ENCODE results near the gene SIPA1L3.
"Not testable (repeated sequence)": the region's sequence is repeated elsewhere in the genome, so short reads cannot be mapped to it uniquely, and the experiment has no call there.

Gene SIPA1L3

DNA sequence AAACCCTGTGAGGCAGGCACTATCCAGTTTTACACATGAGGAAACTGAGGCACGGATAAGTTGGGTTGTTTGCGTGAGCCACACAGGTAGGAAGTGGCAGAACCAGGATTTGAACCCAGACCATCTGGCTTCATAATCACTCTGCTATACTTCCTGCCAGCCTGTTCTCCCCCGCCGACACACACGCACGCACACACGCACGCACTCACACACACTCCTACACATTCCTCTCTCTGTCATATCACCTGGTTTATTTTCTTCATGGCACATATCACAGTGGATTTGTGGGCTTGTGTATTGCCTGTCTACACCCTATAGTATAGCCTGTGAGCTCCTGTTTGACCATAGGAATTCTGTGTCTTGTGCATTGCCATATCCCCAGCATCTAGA, 140.0 kb downstream of the SIPA1L3 start:
- DNase-seq: no peak

DNA sequence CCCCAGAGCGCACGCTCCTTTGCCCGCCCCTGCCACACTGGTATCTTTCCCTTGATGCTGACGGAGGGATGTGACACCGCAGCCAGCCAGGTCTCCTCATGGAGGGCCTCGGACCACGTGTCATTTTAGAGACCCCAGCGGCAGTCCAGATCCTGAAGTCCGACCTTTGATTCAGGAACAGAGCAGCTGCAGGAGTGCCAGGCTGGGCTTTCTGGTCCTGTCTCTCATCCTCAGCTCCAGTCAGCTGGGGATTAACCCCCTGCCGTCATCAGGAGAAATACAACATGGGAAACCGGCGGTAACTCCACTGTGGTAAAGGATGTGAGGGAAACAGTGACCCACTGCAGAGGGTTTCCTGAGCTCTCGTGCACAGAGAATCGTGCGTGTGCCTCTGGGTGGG, 140.6 kb downstream of the SIPA1L3 start:
- no peak for DNase-seq

DNA sequence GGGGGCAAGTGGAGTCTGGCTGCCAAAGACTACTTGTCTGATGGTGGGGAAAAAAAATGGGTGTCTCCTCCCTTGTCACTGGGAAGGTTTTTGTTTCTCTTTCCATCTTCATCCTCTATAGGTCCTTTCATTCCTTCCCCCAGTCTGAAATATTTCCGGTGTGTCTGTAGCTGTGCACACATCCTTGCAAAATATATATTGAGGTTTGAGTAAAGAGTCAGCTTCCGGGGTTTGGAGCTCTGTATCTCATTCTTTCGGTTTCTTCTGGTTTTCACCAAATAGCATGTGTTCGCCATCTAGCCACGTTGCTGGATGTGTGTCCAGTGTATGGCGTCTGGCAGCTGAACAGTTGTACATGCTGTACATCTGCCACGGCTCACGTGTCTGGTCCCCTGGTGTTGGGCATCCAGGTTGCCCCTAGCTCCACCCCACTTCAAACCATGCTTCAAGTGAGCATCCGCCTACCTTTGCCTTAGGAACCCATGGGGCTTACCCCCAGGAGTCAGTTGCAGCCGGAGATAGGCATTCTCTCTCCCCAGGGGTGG, 142.2 kb downstream of the SIPA1L3 start:
- DNase-seq: no peak

DNA sequence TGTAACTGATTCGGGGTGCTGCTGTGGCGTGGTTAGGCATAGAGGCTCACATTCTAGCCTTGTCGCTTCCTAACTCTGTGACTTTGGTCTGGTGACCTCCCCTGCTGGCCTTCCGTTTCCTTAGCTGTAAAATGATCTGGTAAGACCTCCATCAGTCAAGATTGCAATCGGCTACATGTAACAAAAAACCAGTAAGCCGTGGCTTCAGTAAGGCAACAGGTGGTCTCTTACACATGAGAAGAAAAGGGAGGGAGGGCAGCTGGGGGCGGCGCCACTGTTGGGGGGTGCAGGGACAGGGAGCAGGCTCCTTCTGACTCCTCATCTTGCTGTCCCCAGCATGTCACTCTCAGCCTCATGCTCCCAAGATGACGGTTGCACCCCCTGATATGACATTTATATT, 148.0 kb downstream of the SIPA1L3 start:
- DNase-seq: no peak

DNA sequence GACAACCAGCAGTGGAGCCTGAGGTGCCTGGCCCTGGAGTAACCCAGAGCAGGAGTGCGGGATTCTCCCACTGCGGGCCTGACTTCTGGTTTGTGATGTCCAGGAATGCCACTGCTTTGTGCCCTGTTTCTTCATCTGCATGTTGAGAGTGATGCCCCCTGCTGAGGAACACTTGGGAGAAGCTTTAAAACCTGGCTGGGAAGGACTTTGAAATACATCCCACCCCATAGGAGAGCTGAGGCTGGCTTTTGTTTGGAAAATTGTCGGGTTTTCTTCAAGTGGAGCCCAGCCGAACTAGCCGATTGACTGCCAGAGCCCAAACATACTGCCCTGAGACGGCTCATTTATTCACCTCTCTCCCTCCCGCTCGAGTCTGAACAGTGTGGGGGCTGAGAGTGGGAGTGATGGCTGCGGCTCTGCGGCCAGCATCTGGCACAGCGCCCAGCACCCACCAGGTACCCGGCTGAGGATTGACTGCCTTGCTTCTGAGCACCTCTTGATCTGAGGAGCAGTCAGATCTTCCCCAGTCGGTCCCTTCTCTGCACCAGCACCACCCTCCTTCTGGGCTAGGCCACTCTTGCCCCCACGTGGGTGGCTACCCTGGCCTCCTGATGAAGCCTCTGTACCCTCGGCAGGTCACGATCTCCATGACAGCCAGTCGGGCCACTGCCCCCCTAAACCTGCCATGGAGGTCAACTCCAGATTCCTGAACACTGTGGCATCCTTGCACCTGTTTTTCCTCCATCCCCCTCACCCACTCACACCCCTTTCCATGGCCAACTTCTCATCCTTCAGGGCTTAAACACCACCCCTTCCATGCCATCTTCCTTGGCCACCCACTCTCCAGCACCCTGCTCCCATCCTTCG, 148.9 kb downstream of the SIPA1L3 start:
- no peak for DNase-seq

DNA sequence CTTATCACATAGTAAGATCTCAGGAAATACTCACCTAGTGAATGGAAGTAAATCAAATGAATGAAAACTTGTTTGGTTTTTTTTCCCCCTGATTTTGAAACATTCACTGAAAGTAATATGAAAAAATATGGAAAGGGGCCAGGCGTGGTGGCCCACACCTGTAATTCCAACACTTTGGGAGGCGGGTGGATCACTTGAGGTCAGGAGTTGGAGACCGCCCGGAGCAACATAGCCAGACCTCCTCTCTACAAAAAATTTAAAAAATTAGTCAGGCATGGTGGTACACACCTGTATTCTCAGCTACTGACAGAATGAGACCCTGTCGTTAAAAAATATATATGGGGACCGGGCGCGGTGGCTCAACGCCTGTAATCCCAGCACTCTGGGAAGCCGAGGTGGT, 149.6 kb downstream of the SIPA1L3 start:
- DNase-seq: no peak

DNA sequence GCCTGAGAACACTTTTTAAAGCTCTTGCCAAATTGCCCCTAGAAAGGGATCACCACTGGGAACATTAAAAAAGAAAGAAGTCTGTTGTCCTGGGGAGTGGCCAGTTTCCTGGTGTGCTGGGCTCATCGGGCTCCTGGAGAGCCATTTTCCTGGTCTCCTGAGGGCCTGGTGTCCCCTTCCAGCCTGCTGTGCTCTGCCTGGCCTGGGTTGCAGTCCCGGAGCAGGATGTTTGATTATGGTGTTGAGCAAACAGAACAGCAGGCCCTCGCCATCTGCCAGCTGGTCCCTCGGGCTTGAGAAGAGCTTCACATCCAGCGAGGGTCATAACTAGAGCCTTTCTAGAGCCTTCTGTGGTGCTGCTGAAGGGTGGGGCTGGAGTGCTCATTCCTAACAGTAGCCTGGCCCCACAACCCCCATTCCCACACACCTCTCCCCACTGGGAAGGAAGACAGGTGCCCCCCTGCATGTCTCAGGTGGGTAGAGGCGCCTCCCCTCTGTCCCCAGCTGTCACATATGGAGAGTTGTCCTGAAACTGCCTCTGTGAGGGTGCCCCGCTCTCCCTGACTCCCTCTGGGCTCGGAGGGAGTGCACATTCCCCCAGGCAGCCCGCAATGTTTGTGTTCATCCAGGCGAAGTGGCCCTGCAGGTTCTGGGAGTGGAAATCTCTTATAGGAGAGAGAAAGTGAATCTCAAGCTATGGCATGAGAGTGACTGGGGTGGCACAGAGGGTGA, 151.1 kb downstream of the SIPA1L3 start:
- DNase-seq: peak; percentile 60 to 85

DNA sequence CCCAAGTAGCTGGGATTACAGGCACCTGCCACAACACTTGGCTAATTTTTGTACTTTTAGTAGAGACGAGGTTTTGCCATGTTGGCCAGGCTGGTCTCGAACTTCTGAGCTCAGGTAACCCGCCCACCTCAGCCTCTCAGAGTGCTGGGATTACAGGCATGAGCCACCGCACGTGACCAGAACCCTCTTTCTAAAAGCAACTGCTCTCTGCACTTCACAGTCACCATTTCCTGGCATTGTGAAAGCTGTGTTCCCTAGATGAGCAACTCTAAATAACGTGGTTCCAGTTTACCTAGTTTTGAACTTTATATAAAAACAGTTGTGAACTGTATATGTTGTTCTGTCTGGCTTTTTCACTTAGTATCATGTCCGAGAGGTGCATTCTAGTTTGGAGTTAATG, 152.9 kb downstream of the SIPA1L3 start:
- no peak for DNase-seq

DNA sequence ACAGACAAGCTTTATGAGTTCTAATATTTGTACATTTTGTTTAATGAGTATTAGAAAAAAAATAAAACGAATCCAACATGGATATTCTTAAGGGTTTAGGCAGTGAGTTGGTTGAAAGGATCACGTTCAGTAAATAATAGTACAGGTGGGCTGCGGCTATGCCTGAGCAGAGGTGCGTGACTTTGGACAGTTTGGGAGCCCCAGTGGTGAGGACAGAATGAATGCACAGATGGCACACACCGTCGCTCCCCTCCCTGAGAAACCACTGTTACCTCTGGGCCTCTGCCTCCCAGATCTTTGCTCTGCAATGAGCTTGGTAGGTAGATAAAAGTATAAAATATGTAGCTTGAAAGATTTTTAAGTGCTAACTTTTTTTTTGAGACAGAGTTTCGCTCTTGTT, 153.3 kb downstream of the SIPA1L3 start:
- no peak for DNase-seq

DNA sequence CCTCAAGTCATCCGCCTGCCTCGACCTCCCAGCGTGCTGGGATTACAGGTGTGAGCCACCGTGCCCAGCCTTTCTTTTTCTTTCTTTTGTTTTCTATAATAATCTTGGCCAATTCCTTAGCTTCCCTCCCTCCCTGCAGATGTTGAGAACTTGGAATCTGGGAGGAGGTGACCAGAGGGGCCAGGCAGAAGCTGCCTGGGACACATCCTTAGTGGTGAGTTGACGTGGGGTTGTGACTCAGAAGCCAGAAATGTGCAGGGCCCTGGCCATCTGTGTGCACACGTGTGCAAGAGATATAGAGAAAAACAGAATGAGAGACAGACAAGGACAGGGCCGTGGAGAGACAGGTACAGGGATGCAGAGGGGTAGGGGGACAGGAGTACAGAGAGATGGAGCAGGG, 154.3 kb downstream of the SIPA1L3 start:
- DNase-seq: no peak

DNA sequence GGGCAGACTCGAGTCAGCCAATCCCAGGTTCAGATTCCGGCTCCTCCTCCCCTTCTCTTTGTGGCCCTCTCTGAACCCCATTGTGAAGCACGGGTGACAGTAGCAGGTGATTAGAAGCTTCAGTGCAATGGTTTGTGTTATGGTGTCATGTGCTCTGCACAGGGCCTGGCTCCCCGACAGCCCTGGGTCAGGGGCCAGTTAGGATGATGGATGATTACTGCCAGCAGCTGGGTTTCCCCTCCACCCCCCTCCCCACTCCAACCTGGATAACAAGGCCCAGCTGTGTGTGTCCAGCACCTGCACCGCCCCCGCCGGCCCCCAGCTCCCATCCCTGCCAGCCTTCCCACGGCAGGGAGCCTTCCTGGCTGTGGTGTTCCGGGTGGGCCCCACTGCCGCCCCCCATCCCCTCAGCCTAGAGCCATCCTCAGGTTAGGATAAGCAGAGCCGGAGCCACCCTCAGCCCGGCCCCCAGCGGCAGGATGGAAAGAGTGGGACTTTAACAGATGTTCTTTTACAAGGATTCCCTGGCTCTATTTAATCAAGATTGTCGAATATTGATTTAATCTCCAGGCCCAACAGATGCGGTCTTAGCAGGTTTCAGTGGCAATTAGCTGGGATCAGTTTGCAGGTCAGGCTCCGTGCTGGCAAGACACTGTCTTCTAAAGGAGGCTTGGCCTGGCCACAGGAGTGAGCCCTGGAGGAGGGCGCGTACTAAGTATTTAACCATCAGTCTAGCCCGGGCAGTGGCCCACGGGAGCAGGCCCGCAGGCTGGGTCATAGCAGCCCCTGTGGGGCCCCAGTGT, 156.2 kb downstream of the SIPA1L3 start:
- peak in 1 of 2 experiments; percentile 25 for DNase-seq

DNA sequence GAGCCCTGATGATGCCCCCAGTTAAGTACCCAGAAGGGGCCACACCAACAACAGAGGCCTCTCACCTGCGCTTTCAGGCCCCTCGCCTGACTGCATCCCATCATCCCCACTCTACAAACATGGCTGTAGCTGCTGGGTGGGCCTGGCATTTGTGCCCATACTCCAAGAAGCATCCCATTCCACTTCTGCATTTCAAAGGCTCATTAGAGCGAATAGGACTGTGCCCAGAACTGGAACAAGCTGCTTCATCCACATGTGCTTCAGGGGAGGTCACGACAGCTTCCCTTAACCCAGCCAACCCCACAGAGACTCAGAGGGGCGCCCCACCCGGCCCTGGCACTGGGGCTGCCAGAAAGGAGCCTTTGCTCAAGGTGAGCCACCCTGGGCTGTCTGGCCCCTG, 156.9 kb downstream of the SIPA1L3 start:
- DNase-seq: no peak

DNA sequence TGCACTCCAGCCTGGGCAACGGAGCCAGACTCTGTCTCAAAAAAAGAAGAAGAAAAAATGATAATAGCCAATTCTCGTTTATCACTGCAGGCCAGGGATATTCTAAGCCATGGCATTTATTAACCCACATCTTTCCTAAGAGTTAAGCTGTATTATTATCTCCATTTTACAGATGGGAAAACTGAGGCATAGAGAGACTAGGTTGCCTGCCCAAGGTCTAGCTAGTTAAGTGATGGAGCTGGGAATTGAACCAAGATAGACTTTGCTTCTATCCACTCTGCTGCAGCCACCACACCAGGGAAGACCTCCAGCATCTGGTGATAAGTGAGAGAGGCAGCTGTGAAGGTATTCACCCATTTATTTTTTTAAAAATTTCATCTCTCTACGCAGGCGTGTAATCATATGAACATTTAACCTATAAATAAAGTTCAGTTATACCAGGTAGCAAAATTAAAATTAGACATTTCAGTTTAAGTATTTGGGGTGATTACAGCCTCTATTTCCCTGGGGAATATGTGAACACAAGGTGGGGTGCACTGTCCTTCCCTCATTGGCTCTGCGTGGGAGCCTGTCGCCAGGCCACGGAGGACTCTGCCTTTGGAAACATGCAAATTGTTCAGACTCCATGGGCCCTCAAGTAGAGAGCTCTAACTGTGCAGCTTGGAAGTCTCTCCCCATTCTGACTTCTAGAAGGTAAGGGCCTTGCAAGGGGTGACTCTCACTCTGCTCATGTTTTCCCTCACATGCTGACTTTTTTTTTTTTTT, 157.8 kb downstream of the SIPA1L3 start:
- DNase-seq: no peak

DNA sequence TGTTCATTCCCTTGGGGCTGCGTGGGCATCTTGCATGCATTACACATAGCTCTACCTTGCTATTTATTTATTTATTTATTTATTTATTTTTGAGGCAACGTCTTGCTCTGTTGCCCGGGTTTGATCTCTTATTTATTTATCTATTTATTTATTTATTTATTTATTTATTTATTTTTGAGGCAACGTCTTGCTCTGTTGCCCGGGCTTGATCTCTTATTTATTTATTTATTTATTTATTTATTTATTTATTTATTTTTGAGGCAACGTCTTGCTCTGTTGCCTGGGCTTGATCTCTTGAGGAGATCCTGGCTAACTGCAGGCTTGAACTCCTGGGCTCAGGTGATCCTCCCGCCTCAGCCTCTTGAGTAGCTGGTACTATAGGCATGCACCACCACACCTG, 158.8 kb downstream of the SIPA1L3 start:
- not testable (repeated sequence) for DNase-seq

DNA sequence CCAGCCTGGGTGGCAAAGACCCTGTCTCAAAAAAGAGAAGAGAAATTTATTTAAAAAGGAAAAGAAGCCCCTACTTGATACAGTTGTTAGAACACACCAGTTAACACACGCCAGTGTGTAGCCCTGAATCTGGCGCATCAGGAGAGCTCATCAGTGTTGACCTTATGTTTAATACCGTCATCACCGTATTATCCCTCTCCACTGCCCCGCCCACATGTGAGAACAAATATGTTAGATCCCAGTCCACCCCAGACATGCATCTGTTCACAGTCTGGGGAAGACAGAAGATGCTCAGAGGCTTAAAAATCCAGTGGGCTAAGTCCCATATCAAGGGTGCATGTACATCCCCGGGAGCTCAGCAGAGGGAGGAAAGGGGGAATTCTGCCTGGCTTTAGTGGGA, 161.8 kb downstream of the SIPA1L3 start:
- no peak for DNase-seq

DNA sequence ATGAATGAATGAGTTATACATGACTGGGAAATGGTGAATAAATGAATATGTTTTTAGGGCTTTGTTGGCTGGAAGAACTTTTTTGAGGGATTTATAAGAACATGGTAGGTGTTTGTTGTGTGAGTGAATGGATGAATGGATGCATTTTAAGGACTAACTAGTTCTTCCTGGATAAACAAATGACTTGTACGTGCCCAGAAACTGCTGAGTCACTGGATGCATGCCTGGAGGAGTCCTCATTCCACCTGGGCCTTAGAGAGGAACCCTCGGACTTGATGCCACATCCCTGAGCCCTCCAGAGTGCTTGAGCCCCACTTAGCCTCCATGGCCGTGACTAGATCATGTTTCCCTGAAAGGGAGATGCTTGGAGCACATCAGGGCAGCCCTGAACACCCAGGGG, 163.6 kb downstream of the SIPA1L3 start:
- DNase-seq: no peak

DNA sequence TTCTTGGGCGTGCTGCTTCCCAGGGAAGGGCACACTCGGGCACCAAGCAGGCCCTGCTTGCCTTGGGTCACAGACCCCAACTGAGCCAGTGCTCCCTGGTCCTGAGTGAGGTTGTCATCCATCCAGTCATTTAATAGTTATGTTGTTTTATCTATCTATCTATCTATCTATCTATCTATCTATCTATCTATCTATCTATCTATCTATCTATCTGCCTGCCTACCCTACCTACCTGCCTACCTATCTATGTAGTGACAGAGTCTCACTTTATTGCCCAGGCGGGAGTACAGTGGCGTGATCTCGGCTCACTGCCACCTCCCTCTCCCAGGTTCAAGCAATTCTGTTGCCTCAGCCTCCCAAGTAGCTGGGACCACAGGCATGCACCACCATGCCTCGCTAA, 164.0 kb downstream of the SIPA1L3 start:
- DNase-seq: not testable (repeated sequence)

DNA sequence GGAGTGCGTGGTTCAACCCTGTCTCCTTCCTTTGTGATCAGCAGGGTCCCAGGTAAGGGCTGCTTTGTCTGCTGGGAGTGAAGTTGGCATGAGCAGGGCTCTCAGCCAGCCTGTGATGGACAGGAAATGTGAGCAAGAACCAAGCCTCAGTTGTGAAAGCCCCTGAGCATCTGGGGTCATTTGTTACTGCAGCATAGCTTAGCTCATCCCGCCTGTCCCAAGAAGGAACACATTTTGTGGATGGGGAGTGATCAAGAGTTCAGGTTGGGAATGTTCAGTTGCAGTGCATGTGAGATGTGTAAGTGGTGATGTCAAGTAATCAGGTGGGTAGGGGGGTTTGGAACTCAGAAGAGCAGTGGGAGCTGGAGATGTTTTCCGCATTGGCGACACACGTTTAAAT, 164.6 kb downstream of the SIPA1L3 start:
- no peak for DNase-seq

DNA sequence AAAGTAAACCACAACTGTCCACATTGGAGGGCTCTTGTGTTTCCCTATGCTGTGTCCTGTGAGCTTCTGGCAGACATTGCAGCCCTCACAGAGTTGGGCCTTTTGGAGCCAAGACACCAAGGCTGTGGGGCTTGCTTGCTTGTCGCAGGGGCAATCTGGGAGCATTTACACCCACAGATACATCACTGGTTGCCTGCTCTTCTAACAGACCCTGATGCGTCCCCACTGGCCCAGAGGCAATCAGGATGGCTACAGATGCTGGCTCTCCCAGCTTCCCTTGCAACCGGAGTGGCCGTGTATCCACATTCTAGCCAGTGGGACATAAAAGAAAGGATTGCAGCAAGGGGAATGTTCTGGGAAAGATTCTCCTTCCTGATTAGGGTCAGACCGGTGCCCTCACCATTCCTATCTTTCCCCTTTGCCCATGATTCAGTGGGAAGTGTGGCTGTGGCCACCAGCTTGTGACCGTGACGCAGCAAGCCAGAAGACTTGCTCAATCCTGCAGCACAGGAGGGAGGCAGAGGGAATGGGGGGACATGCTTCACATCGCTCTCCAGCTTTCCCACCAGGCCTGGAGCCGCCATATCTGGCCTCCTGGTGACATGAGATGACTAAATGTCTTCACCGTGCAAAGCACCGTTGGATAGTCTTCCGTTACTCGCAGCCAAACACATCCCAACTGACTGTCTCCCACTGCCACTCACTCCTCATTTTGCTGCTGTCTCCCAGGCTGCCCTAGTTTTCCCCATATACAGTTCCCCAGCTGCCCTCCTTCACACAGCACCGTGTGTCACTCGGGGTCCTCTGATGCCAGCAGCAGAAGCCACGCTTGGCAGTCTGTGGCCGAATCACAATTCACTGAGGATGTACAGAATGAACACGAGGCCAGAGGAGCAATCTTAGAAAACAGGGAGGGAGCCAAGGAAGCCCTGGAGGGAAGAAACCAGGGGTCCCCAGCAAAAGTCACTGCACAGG, 166.1 kb downstream of the SIPA1L3 start:
- no peak for DNase-seq

DNA sequence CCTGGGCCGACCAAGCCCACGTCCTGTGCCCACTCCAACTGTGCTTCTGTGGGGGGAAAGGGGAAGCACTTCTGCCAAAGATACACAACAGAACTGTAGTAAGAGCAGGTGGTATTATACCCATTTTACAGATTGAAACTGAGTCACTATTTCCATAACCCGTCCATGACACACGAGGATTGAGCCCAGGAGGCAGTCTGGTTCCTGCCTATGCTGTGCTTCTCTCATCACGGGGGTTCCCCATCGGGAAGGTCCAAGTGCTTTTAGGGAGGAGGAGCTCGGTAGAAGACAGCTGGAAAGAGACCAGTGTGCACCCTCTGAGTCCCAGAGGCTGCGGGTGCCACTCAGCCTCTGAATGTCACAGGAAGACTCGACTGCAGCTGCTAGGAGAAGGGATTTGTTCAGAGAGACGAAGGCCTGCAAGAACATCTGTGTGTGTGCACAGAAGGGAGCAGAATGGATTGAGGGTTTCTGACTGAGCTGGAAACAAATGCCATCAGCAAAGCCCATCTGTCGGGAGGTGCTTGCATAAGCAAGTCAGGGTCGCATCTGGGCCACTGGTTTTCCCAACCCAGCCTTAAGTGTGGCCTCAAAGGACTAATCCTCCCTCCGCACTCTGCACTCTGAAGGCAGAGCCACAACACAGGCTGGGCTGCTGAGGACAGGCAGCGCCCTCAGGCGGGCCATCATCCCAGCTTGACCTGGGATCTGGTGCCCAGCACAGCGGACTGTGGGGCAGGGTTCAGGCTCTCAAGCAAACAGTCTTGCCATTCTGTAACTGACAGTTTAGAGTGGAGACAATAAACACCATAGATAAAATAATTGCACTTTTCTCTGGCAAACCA, 167.1 kb downstream of the SIPA1L3 start:
- DNase-seq: peak in 1 of 2 experiments; percentile 8

All from NCI-H446 (cell line).